HepG2 (cell line): Measurements from ENCODE around the gene SYT14. TPM values are rescaled to one million over a fixed set of nuclear protein-coding genes. Genes with fewer than 3 reads are reported as not detected.

Experiments
- ATAC-seq: fragments of 200-7000 bp; cut with Tn5 transposase; 3 replicates; pipeline ENCODE4 v1.9.1; 2020; ENCODE audit warnings: mild to moderate bottlenecking, moderate library complexity
- BruUV-seq: library from RNA; stranded (reverse); fragments of 400-500 nt; replicated peaks from 2 replicates; lab custom pipeline; 2021; lab: Mats Ljungman, UMichigan
- CTCF ChIA-PET: fragments of 300-600 bp; formaldehyde crosslinking; extraction: SDS; loops from one replicate; lab custom pipeline; 2021; ENCODE audit warnings: low total read pairs, inconsistent platforms, low intra/inter-chr PET ratio; lab: Yijun Ruan, JAX
- POLR2A ChIA-PET: fragments of 350-600 bp; sonication (Branson Sonifier 250); formaldehyde crosslinking; loops from one replicate; lab custom pipeline; 2020; ENCODE audit warnings: antibody characterized with exemption, inconsistent platforms; lab: Yijun Ruan, JAX
- DNase-seq: peaks from one replicate; pipeline ENCODE4 v3.0.0-alpha.2; 2015; ENCODE audit warnings: low spot score
- FAIRE-seq: peaks from 3 replicates; lab custom pipeline; 2011; peaks lifted over from hg19 to GRCh38; lab: Jason Lieb, UNC
- H2AFZ ChIP-seq: one replicate; pipeline ENCODE4 v1.6.1; 2011; ENCODE audit warnings: low read length, inconsistent platforms
- H3K27ac ChIP-seq: fragments of 300-600 bp; 3 replicates; pipeline ENCODE4 v1.8.0; 2011; ENCODE audit warnings: mixed run types, mild to moderate bottlenecking, mixed read lengths, low read length, inconsistent platforms; ENCODE audit not compliant: insufficient read depth; ENCODE audit errors: extremely low read length
- H3K27me3 ChIP-seq, 2 experiments: fragments of 200-600 bp in 1 of 2; 2 replicates in 1 of 2; 3 replicates in 1 of 2; pipeline versions ENCODE4 v1.6.0 to v1.8.0; 2011; ENCODE audit warnings: low read length in 2 of 2, mild to moderate bottlenecking in 2 of 2, moderate library complexity in 2 of 2, inconsistent platforms in 1 of 2; ENCODE audit not compliant: insufficient read depth in 2 of 2, control insufficient read depth in 1 of 2
- H3K36me3 ChIP-seq, 2 experiments: fragments of 200-600 bp in 1 of 2; replicated peaks in 1 of 2; 2 replicates in 1 of 2; 3 replicates in 1 of 2; pipeline versions ENCODE4 v1.5.1 to v1.8.0; 2011; ENCODE audit warnings: low read length in 2 of 2, inconsistent platforms in 1 of 2; ENCODE audit not compliant: insufficient read depth in 2 of 2, control insufficient read depth in 1 of 2
- H3K4me1 ChIP-seq: 2 replicates; pipeline ENCODE4 v1.5.1; 2012; ENCODE audit warnings: low read length, inconsistent platforms; ENCODE audit not compliant: insufficient read depth
- H3K4me2 ChIP-seq: 2 replicates; pipeline ENCODE4 v1.6.0; 2011; ENCODE audit warnings: low read depth, low read length, inconsistent platforms
- H3K4me3 ChIP-seq, 3 experiments: fragments of 200-600 bp in 1 of 3; sonication (generic), shearing (Covaris generic) in 1 of 3; replicated peaks in 1 of 3; 2 replicates each; pipeline ENCODE4 v1.5.1; 2011 to 2016; ENCODE audit warnings: low read length in 3 of 3, inconsistent platforms in 2 of 3, low read depth in 2 of 3, mild to moderate bottlenecking in 2 of 3, control low read depth in 1 of 3, mixed read lengths in 1 of 3; ENCODE audit not compliant: insufficient read depth in 1 of 3
- H3K79me2 ChIP-seq: one replicate; pipeline ENCODE4 v1.6.1; 2011; ENCODE audit warnings: low read length, inconsistent platforms; ENCODE audit not compliant: insufficient read depth
- H3K9ac ChIP-seq: 2 replicates; pipeline ENCODE4 v1.6.0; 2011; ENCODE audit warnings: mild to moderate bottlenecking, low read depth, low read length, inconsistent platforms; ENCODE audit not compliant: insufficient read depth
- H3K9me3 ChIP-seq: 2 replicates; pipeline ENCODE4 v1.5.1; 2012; ENCODE audit warnings: mild to moderate bottlenecking, low read length
- H4K20me1 ChIP-seq: 2 replicates; pipeline ENCODE4 v1.6.0; 2011; ENCODE audit warnings: inconsistent platforms, mild to moderate bottlenecking, low read length, moderate library complexity; ENCODE audit not compliant: insufficient read depth
- ELF4 ChIP-seq: sonication (generic); formaldehyde crosslinking; IDR thresholded peaks from 2 replicates; pipeline ENCODE4 v1.5.0; 2020; ENCODE audit warnings: missing genetic modification reagents, mild to moderate bottlenecking, moderate library complexity, borderline replicate concordance
- FOXA3 ChIP-seq: IDR thresholded peaks from 2 replicates; pipeline ENCODE4 v1.6.1; 2016; ENCODE audit warnings: missing genetic modification reagents, missing compliant biosample characterization
- STAG1 ChIP-seq: sonication (generic); formaldehyde crosslinking; IDR thresholded peaks from 2 replicates; pipeline ENCODE4 v1.4.0; 2020; ENCODE audit warnings: missing genetic modification reagents
- TEAD2 ChIP-seq: sonication (generic); formaldehyde crosslinking; IDR thresholded peaks from 2 replicates; pipeline ENCODE4 v1.9.0; 2021; ENCODE audit warnings: missing genetic modification reagents
- ZNF138 ChIP-seq: sonication (generic); formaldehyde crosslinking; IDR thresholded peaks from 2 replicates; pipeline ENCODE4 v1.5.0; 2020; ENCODE audit warnings: mild to moderate bottlenecking, low read depth, missing genetic modification reagents
- ZNF484 ChIP-seq: sonication (generic); formaldehyde crosslinking; IDR thresholded peaks from 2 replicates; pipeline ENCODE4 v1.5.1; 2020; ENCODE audit warnings: mild to moderate bottlenecking, low read depth, missing genetic modification reagents, borderline replicate concordance
- ZNF577 ChIP-seq: sonication (generic); formaldehyde crosslinking; IDR thresholded peaks from 2 replicates; pipeline ENCODE4 v1.4.0; 2020; ENCODE audit warnings: mild to moderate bottlenecking, low read depth, missing genetic modification reagents, borderline replicate concordance
- WGBS: methylation state at CpG from one replicate; pipeline ENCODE4 v1.1.6; 2017; ENCODE audit warnings: low lambda C conversion rate; 5-methylcytosine and 5-hydroxymethylcytosine counted together
- in situ Hi-C: cut with HindIII; loops from 2 replicates; pipeline ENCODE4 v1.10.0; 2017; ENCODE audit warnings: low pct_unique_long_range_greater_than_20kb; ENCODE audit not compliant: extremely low pct_ligation_motif_present
- intact Hi-C: fragments of 100-400 bp; cut with micrococcal nuclease; formaldehyde crosslinking; loops from one replicate; pipeline ENCODE4 v1.10.0; 2022; ENCODE audit not compliant: unreplicated experiment
- polyA plus RNA-seq, 8 experiments: library from polyadenylated mRNA; depleted of rRNA in 3 of 8; stranded (reverse) in 7 of 8; unstranded in 1 of 8; fragments of >200 nt; fragmentation: Illumina TruSeq in 4 of 8; extraction: Trizol in 4 of 8; gene quantifications; 2 replicates each; pipeline versions ENCODE4 v1.2.1 to v1.2.3, GENCODE V29; 2011 to 2016; ENCODE audit warnings: low read depth in 4 of 8, missing spikeins in 1 of 8, mixed read lengths in 1 of 8; ENCODE audit not compliant: insufficient read depth in 1 of 8
- total RNA-seq, 5 experiments: library from RNA; depleted of rRNA; stranded (reverse); fragments of >200 nt; fragmentation: Illumina TruSeq; extraction: Trizol; gene quantifications; 2 replicates each; pipeline ENCODE4 v1.2.3, GENCODE V29; 2016; ENCODE audit warnings: low read depth in 1 of 5

SYT14 gene
- total and polyA plus RNA-seq, 2 of the 13 experiments (the other 11 are each of a cell fraction or from before 2014, with no cell fraction given), result not detected

GRCh38 chr1:209989525-209989924 is 51.5 kb downstream of the SYT14 start:
- under 1% methylated on average over 3 of the region's 3 CpGs for WGBS
- no peak for TF ChIP-seq ELF4
- TF ChIP-seq STAG1 (CRISPR knock-in tag), result peak; percentile 46; the same call in 1 of the 2 replicates
- H3K4me2 ChIP-seq, result no peak overlapping the region
- no peak for DNase-seq
- intact Hi-C loops (loop anchor here (1.0 kb wide), 1 partner anchor 129 kb away; no protein-coding TSS in a partner anchor), in situ Hi-C loops (loop anchor here (5.0 kb wide), 1 partner anchor 127 kb away; no protein-coding TSS in a partner anchor)
- no peaks in the 10 kb centered on the region for H3K36me3 ChIP-seq
- H3K9me3 ChIP-seq, result no peaks in the 10 kb centered on the region
- H3K4me3 ChIP-seq, result no peak overlapping the region
- H4K20me1 ChIP-seq, result no peaks in the 10 kb centered on the region
- no peak overlapping the region for H3K27ac ChIP-seq
- no TSS peak for BruUV-seq
- FAIRE-seq, result no peak
- ChIA-PET POLR2A (no interaction called here), CTCF (interaction anchor here (1.6 to 2.5 kb wide), 2 partner anchors 129 to 166 kb away, joined by 4 to 27 read pairs; no protein-coding TSS in a partner anchor)
- H2AFZ ChIP-seq, result no peak overlapping the region
- no peak overlapping the region for H3K9ac ChIP-seq
- H3K4me1 ChIP-seq, result no peaks in the 10 kb centered on the region
- no peaks in the 10 kb centered on the region for H3K27me3 ChIP-seq
- ATAC-seq, result no peak
- no peaks in the 10 kb centered on the region for H3K79me2 ChIP-seq

- H4K20me1 ChIP-seq, result no peaks in the 10 kb centered on the region
- FAIRE-seq, result no peak
- peak; percentile 45; the same call in 1 of the 3 replicates for ATAC-seq
- H3K4me2 ChIP-seq, result no peak overlapping the region
- no peak overlapping the region for H2AFZ ChIP-seq
- 26% methylated on average over 6 of the region's 9 CpGs for WGBS
- H3K9ac ChIP-seq, result no peak overlapping the region
- H3K79me2 ChIP-seq, result no peaks in the 10 kb centered on the region
- TF ChIP-seq ZNF138 (CRISPR knock-in tag) (no peak), FOXA3 (CRISPR knock-in tag) (no peak), TEAD2 (CRISPR knock-in tag) (no peak), ZNF484 (no peak), ZNF577 (CRISPR knock-in tag) (no peak)
- no peak overlapping the region for H3K27ac ChIP-seq
- CTCF ChIA-PET, result no interaction called here
- H3K27me3 ChIP-seq, result no peaks in the 10 kb centered on the region
- H3K36me3 ChIP-seq, result no peaks in the 10 kb centered on the region
- POLR2A ChIA-PET, result no interaction called here
- no peaks in the 10 kb centered on the region for H3K4me1 ChIP-seq
- BruUV-seq, result no TSS peak
- no peaks in the 10 kb centered on the region for H3K9me3 ChIP-seq
- in situ Hi-C loops (no loop called here), intact Hi-C loops (no loop called here)
- DNase-seq, result no peak
- no peak overlapping the region for H3K4me3 ChIP-seq
Observed at GRCh38 chr1:209993061-209993830, 55.2 kb downstream of the SYT14 start.
